Measurements from ENCODE around the gene AOC2. TPM values are rescaled to one million over a fixed set of nuclear protein-coding genes. Genes with fewer than 3 reads are reported as not detected.

The AOC2 gene
- total and polyA plus RNA-seq, 2 of the 13 experiments (the other 11 are each of a cell fraction or from before 2014, with no cell fraction given): 1.2 to 3.3 TPM

DNA sequence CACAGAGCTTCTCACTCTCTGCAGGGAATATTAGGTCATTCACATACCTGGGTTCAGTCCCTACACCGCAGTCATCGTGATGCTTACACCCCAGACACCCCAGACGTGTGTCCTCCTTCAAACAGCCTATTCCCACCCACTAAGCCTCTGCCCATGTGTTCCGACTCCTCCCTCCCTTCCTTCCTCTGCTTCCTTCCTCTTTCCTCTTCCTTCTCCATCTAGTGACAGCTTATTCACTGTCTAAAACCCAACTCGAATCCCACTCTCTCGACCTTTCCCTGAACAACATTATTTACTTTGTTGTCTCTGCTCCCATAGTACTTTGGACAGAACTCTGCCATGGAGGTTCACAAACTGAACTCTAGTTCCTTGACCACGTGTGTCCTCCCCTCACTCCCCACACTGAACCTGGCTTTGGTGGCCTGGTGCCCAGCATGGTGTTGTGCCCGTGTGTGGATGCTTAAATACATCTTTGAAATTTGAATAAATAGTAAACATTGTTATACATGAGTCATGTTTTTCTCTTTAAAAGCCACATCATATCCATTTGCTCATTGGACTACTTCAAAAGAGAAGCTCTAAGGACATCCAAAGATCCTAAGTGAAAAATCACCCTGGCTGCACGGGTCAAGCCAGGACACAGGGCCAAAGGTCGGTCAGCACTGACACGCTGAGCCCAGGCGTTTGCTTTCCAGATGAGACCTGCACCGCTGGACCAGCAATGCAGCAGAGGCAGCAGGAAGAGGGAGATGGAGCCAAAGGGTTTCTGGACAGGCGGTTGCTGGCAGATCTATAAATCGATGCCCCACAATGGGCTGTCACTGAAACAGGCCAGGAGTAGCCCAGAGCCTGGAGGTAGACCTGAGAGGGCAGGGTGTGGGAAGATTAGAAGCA lies 42.1 kb downstream of the AOC2 start (continued):
- TF ChIP-seq, protein P1, sequence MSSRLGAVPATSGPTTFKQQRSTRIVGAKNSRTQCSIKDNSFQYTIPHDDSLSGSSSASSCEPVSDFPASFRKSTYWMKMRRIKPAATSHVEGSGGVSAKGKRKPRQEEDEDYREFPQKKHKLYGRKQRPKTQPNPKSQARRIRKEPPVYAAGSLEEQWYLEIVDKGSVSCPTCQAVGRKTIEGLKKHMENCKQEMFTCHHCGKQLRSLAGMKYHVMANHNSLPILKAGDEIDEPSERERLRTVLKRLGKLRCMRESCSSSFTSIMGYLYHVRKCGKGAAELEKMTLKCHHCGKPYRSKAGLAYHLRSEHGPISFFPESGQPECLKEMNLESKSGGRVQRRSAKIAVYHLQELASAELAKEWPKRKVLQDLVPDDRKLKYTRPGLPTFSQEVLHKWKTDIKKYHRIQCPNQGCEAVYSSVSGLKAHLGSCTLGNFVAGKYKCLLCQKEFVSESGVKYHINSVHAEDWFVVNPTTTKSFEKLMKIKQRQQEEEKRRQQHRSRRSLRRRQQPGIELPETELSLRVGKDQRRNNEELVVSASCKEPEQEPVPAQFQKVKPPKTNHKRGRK (CRISPR knock-in tag; IDR thresholded peaks at IDR 0.05): peak; percentile 37; the same call in 1 of the 2 replicates
- TF ChIP-seq ZSCAN31 (CRISPR knock-in tag; IDR thresholded peaks at IDR 0.05; ENCODE audit: low read depth): peak; percentile 83
- TF ChIP-seq RBFOX2 (IDR thresholded peaks at IDR 0.05; ENCODE audit: low read depth, low read length): no peak
- TF ChIP-seq, protein P2, sequence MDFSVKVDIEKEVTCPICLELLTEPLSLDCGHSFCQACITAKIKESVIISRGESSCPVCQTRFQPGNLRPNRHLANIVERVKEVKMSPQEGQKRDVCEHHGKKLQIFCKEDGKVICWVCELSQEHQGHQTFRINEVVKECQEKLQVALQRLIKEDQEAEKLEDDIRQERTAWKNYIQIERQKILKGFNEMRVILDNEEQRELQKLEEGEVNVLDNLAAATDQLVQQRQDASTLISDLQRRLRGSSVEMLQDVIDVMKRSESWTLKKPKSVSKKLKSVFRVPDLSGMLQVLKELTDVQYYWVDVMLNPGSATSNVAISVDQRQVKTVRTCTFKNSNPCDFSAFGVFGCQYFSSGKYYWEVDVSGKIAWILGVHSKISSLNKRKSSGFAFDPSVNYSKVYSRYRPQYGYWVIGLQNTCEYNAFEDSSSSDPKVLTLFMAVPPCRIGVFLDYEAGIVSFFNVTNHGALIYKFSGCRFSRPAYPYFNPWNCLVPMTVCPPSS (IDR thresholded peaks at IDR 0.05): no peak
- TF ChIP-seq ZBTB8A (CRISPR knock-in tag; IDR thresholded peaks at IDR 0.05; ENCODE audit: borderline replicate concordance, low read depth): 0 out of 2 replicates have a peak, but pooled peaks have one; percentile 30
- TF ChIP-seq MXI1 (IDR thresholded peaks at IDR 0.05; ENCODE audit: borderline replicate concordance, low read depth, low read length): peak; percentile 90; the same call in 2 of the 3 replicates
- TF ChIP-seq, protein P3, sequence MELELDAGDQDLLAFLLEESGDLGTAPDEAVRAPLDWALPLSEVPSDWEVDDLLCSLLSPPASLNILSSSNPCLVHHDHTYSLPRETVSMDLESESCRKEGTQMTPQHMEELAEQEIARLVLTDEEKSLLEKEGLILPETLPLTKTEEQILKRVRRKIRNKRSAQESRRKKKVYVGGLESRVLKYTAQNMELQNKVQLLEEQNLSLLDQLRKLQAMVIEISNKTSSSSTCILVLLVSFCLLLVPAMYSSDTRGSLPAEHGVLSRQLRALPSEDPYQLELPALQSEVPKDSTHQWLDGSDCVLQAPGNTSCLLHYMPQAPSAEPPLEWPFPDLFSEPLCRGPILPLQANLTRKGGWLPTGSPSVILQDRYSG (CRISPR knock-in tag; IDR thresholded peaks at IDR 0.05): 0 out of 2 replicates have a peak, but pooled peaks have one; percentile 75
- TF ChIP-seq, protein P4, sequence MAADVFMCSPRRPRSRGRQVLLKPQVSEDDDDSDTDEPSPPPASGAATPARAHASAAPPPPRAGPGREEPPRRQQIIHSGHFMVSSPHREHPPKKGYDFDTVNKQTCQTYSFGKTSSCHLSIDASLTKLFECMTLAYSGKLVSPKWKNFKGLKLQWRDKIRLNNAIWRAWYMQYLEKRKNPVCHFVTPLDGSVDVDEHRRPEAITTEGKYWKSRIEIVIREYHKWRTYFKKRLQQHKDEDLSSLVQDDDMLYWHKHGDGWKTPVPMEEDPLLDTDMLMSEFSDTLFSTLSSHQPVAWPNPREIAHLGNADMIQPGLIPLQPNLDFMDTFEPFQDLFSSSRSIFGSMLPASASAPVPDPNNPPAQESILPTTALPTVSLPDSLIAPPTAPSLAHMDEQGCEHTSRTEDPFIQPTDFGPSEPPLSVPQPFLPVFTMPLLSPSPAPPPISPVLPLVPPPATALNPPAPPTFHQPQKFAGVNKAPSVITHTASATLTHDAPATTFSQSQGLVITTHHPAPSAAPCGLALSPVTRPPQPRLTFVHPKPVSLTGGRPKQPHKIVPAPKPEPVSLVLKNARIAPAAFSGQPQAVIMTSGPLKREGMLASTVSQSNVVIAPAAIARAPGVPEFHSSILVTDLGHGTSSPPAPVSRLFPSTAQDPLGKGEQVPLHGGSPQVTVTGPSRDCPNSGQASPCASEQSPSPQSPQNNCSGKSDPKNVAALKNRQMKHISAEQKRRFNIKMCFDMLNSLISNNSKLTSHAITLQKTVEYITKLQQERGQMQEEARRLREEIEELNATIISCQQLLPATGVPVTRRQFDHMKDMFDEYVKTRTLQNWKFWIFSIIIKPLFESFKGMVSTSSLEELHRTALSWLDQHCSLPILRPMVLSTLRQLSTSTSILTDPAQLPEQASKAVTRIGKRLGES (CRISPR knock-in tag; IDR thresholded peaks at IDR 0.05; ENCODE audit: borderline replicate concordance): no peak
- TF ChIP-seq ZNF660 (CRISPR knock-in tag; IDR thresholded peaks at IDR 0.05; ENCODE audit: borderline replicate concordance, low read depth): no peak
- TF ChIP-seq, protein P5, sequence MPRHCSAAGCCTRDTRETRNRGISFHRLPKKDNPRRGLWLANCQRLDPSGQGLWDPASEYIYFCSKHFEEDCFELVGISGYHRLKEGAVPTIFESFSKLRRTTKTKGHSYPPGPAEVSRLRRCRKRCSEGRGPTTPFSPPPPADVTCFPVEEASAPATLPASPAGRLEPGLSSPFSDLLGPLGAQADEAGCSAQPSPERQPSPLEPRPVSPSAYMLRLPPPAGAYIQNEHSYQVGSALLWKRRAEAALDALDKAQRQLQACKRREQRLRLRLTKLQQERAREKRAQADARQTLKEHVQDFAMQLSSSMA (CRISPR knock-in tag; IDR thresholded peaks at IDR 0.05): no peak
- TF ChIP-seq, protein P6, sequence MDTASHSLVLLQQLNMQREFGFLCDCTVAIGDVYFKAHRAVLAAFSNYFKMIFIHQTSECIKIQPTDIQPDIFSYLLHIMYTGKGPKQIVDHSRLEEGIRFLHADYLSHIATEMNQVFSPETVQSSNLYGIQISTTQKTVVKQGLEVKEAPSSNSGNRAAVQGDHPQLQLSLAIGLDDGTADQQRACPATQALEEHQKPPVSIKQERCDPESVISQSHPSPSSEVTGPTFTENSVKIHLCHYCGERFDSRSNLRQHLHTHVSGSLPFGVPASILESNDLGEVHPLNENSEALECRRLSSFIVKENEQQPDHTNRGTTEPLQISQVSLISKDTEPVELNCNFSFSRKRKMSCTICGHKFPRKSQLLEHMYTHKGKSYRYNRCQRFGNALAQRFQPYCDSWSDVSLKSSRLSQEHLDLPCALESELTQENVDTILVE (CRISPR knock-in tag; IDR thresholded peaks at IDR 0.05): peak; percentile 15; the same call in 1 of the 2 replicates
- TF ChIP-seq, protein P7, sequence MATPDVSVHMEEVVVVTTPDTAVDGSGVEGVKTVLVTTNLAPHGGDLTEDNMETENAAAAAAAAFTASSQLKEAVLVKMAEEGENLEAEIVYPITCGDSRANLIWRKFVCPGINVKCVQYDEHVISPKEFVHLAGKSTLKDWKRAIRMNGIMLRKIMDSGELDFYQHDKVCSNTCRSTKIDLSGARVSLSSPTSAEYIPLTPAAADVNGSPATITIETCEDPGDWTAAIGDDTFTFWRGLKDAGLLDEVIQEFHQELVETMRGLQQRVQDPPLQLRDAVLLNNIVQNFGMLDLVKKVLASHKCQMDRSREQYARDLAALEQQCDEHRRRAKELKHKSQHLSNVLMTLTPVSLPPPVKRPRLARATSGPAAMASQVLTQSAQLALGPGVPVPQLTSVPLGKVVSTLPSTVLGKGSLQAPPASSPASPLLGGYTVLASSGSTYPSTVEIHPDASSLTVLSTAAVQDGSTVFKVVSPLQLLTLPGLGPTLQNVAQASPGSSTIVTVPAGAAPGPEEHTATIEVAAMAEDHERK (CRISPR knock-in tag; IDR thresholded peaks at IDR 0.05; ENCODE audit: low read depth): 0 out of 2 replicates have a peak, but pooled peaks have one; percentile 28
- TF ChIP-seq, protein P8, sequence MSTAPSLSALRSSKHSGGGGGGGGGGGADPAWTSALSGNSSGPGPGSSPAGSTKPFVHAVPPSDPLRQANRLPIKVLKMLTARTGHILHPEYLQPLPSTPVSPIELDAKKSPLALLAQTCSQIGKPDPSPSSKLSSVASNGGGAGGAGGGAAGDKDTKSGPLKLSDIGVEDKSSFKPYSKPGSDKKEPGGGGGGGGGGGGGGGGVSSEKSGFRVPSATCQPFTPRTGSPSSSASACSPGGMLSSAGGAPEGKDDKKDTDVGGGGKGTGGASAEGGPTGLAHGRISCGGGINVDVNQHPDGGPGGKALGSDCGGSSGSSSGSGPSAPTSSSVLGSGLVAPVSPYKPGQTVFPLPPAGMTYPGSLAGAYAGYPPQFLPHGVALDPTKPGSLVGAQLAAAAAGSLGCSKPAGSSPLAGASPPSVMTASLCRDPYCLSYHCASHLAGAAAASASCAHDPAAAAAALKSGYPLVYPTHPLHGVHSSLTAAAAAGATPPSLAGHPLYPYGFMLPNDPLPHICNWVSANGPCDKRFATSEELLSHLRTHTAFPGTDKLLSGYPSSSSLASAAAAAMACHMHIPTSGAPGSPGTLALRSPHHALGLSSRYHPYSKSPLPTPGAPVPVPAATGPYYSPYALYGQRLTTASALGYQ (CRISPR knock-in tag; IDR thresholded peaks at IDR 0.05): peak; percentile 87; the same call in 1 of the 2 replicates
- TF ChIP-seq ZNF30 (CRISPR knock-in tag; IDR thresholded peaks at IDR 0.05): no peak

Data from HepG2 (cell line).